IPS-18a (cell line): ENCODE data around the gene ADAP2.
"Not testable (repeated sequence)": the region's sequence is repeated elsewhere in the genome, so short reads cannot be mapped to it uniquely, and the experiment has no call there.

Experiments
- H3K27ac ChIP-seq: one replicate; pipeline ENCODE4 v1.5.1; 2013; ENCODE audit warnings: low read length
- H3K27me3 ChIP-seq: one replicate; pipeline ENCODE4 v1.6.1; 2013; ENCODE audit warnings: mild to moderate bottlenecking, low read length; ENCODE audit not compliant: control insufficient read depth, insufficient read depth
- H3K36me3 ChIP-seq: one replicate; pipeline ENCODE4 v1.6.1; 2013; ENCODE audit warnings: low read depth, low read length; ENCODE audit not compliant: control insufficient read depth
- H3K4me1 ChIP-seq: one replicate; pipeline ENCODE4 v1.6.1; 2013; ENCODE audit warnings: low read depth, low read length; ENCODE audit not compliant: control insufficient read depth
- H3K4me3 ChIP-seq: one replicate; pipeline ENCODE4 v1.5.1; 2013; ENCODE audit warnings: low read length
- H3K9ac ChIP-seq: one replicate; pipeline ENCODE4 v1.6.1; 2013; ENCODE audit warnings: mild to moderate bottlenecking, low read length, moderate library complexity
- H3K9me3 ChIP-seq: one replicate; pipeline ENCODE4 v1.6.1; 2013; ENCODE audit warnings: low read depth, low read length; ENCODE audit not compliant: control insufficient read depth

The ADAP2 gene

GRCh38 chr17:30979919-30980318 is 58.2 kb downstream of the ADAP2 start:
- not testable (repeated sequence) for H3K36me3 ChIP-seq, H3K27me3 ChIP-seq, H3K9me3 ChIP-seq, H3K27ac ChIP-seq, H3K4me3 ChIP-seq, H3K9ac ChIP-seq, H3K4me1 ChIP-seq

GRCh38 chr17:30981531-30982519 is 60.1 kb downstream of the ADAP2 start:
- Histone ChIP-seq H3K36me3 (no peaks in the 10 kb centered on the region), H3K4me1 (no peaks in the 10 kb centered on the region), H3K9me3 (no peaks in the 10 kb centered on the region), H3K27me3 (no peaks in the 10 kb centered on the region), H3K4me3 (no peak overlapping the region), H3K27ac (no peak overlapping the region), H3K9ac (no peak overlapping the region)

GRCh38 chr17:30982855-30983254 is 61.1 kb downstream of the ADAP2 start:
- H3K4me3 ChIP-seq, result no peak overlapping the region
- H3K36me3 ChIP-seq, result no peaks in the 10 kb centered on the region
- no peak overlapping the region for H3K9ac ChIP-seq
- H3K27me3 ChIP-seq, result no peaks in the 10 kb centered on the region
- no peaks in the 10 kb centered on the region for H3K9me3 ChIP-seq
- H3K27ac ChIP-seq, result no peak overlapping the region
- no peaks in the 10 kb centered on the region for H3K4me1 ChIP-seq

- no peak overlapping the region for H3K27ac ChIP-seq
- H3K9ac ChIP-seq, result no peak overlapping the region
Observed at GRCh38 chr17:30990458-30990857, 68.7 kb downstream of the ADAP2 start.

GRCh38 chr17:30992551-30992950 is 70.8 kb downstream of the ADAP2 start:
- H3K9ac ChIP-seq, result no peak overlapping the region
- no peaks in the 10 kb centered on the region for H3K36me3 ChIP-seq
- no peak overlapping the region for H3K4me3 ChIP-seq
- H3K27ac ChIP-seq, result no peak overlapping the region
- no peaks in the 10 kb centered on the region for H3K27me3 ChIP-seq
- H3K9me3 ChIP-seq, result no peaks in the 10 kb centered on the region
- H3K4me1 ChIP-seq, result no peaks in the 10 kb centered on the region

More at GRCh38 chr17:30990458-30990857, 68.7 kb downstream of the ADAP2 start:
- H3K4me1 ChIP-seq, result no peaks in the 10 kb centered on the region
- H3K9me3 ChIP-seq, result no peaks in the 10 kb centered on the region
- H3K27me3 ChIP-seq, result no peaks in the 10 kb centered on the region
- H3K4me3 ChIP-seq, result no peak overlapping the region
- H3K36me3 ChIP-seq, result no peaks in the 10 kb centered on the region

- no peak overlapping the region for H3K9ac ChIP-seq
- no peak overlapping the region for H3K27ac ChIP-seq
- no peak overlapping the region for H3K4me3 ChIP-seq
- H3K9me3 ChIP-seq, result no peaks in the 10 kb centered on the region
- peaks cover 5% of the 10 kb centered on the region for H3K36me3 ChIP-seq
- H3K27me3 ChIP-seq, result no peaks in the 10 kb centered on the region
- H3K4me1 ChIP-seq, result no peaks in the 10 kb centered on the region
Observed at GRCh38 chr17:30995347-30995746, 73.6 kb downstream of the ADAP2 start.

GRCh38 chr17:30996486-30996885 is 74.7 kb downstream of the ADAP2 start:
- Histone ChIP-seq H3K27ac (no peak overlapping the region), H3K4me1 (no peaks in the 10 kb centered on the region), H3K36me3 (peaks cover 5% of the 10 kb centered on the region), H3K9ac (no peak overlapping the region), H3K4me3 (no peak overlapping the region), H3K9me3 (no peaks in the 10 kb centered on the region), H3K27me3 (no peaks in the 10 kb centered on the region)

GRCh38 chr17:30997270-30997669 is 75.5 kb downstream of the ADAP2 start:
- Histone ChIP-seq H3K9me3 (no peaks in the 10 kb centered on the region), H3K4me3 (no peak overlapping the region), H3K36me3 (peaks cover 5% of the 10 kb centered on the region)

GRCh38 chr17:30997842-30998241 is 76.1 kb downstream of the ADAP2 start:
- H3K27me3 ChIP-seq, result no peaks in the 10 kb centered on the region
- H3K9me3 ChIP-seq, result no peaks in the 10 kb centered on the region
- H3K9ac ChIP-seq, result no peak overlapping the region
- H3K4me3 ChIP-seq, result no peak overlapping the region
- peaks cover 5% of the 10 kb centered on the region for H3K36me3 ChIP-seq
- H3K4me1 ChIP-seq, result no peaks in the 10 kb centered on the region
- H3K27ac ChIP-seq, result no peak overlapping the region

More at GRCh38 chr17:30997270-30997669, 75.5 kb downstream of the ADAP2 start:
- no peaks in the 10 kb centered on the region for H3K27me3 ChIP-seq
- H3K4me1 ChIP-seq, result no peaks in the 10 kb centered on the region
- no peak overlapping the region for H3K27ac ChIP-seq
- H3K9ac ChIP-seq, result no peak overlapping the region

GRCh38 chr17:31002047-31002446 is 80.3 kb downstream of the ADAP2 start:
- Histone ChIP-seq H3K4me1 (no peaks in the 10 kb centered on the region), H3K27me3 (no peaks in the 10 kb centered on the region), H3K9me3 (no peaks in the 10 kb centered on the region), H3K4me3 (no peak overlapping the region), H3K9ac (no peak overlapping the region), H3K36me3 (peaks cover 5% of the 10 kb centered on the region), H3K27ac (no peak overlapping the region)

- Histone ChIP-seq H3K36me3 (peaks cover 5% of the 10 kb centered on the region), H3K27me3 (peaks cover 12% of the 10 kb centered on the region), H3K9ac (no peak overlapping the region), H3K4me1 (peaks cover 4% of the 10 kb centered on the region), H3K4me3 (no peak overlapping the region), H3K27ac (no peak overlapping the region), H3K9me3 (no peaks in the 10 kb centered on the region)
Observed at GRCh38 chr17:31003225-31003866, 81.6 kb downstream of the ADAP2 start.
